PC-3 (cell line): ENCODE data around the gene RIT2.

ENCODE experiments used
- EZH2 ChIP-seq: fragments of 300-600 bp; sonication (generic); IDR thresholded peaks from one replicate; pipeline ENCODE4 v1.6.1; 2017; ENCODE audit warnings: antibody characterized with exemption, mild to moderate bottlenecking, low read length; ENCODE audit not compliant: unreplicated experiment
- EZH2phosphoT487 ChIP-seq: fragments of 300-600 bp; sonication (generic); IDR thresholded peaks from 2 replicates; pipeline ENCODE4 v1.6.1; 2018; ENCODE audit warnings: mild to moderate bottlenecking, antibody characterized with exemption, low read length, borderline replicate concordance
- TF ChIP-seq, protein P1 (sequence below): fragments of 300-600 bp; sonication (generic); conservative IDR thresholded peaks from 2 replicates; pipeline ENCODE4 v1.5.1; 2017; ENCODE audit warnings: antibody characterized with exemption, low read depth, mild to moderate bottlenecking, low read length

DNA sequence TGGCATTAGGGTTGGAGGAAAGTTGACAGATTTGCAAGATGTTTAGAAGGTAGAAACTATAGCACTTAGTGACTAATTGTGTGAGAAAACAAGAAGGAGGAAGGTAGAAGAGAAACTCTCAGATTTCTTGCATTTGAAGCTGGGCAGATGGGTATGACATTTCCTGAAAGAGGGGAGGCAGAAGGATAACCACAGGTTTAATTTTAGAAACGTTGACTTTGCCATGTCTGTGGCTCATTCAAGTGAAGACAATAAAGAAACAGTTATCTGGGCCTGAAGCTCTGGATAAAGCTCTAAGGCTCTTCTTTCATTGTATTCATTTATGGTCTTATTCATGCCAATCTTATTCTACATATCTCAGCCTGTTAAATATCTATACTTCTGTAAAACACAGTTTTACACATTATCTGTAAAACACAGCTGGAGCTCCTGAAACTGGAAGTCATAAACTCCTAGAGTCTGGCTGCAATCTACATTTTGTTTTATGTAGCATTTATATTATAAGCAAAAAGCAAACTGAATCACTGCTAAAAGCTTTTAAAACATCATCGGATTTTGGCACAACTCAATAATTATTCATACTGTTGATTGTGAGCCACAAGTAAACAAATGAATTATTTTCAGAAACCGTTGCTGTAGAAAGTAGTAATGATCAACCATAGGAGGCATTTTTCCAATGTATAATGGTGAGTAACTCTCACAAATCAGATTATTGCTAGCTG, 138.5 kb downstream of the RIT2 start:
- no peak for TF ChIP-seq EZH2phosphoT487
- TF ChIP-seq, protein P1, sequence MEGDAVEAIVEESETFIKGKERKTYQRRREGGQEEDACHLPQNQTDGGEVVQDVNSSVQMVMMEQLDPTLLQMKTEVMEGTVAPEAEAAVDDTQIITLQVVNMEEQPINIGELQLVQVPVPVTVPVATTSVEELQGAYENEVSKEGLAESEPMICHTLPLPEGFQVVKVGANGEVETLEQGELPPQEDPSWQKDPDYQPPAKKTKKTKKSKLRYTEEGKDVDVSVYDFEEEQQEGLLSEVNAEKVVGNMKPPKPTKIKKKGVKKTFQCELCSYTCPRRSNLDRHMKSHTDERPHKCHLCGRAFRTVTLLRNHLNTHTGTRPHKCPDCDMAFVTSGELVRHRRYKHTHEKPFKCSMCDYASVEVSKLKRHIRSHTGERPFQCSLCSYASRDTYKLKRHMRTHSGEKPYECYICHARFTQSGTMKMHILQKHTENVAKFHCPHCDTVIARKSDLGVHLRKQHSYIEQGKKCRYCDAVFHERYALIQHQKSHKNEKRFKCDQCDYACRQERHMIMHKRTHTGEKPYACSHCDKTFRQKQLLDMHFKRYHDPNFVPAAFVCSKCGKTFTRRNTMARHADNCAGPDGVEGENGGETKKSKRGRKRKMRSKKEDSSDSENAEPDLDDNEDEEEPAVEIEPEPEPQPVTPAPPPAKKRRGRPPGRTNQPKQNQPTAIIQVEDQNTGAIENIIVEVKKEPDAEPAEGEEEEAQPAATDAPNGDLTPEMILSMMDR = no peak
- no peak for TF ChIP-seq EZH2
